Effector memory CD4-positive, alpha-beta T cell (primary cell): Measurements from ENCODE around the gene COX8A.

ENCODE experiments used
- DNase-seq, 3 donors: peaks; one replicate each; pipeline ENCODE4 v3.0.0-alpha.2; 2020
- H3K27ac ChIP-seq: 2 replicates; pipeline ENCODE4 v1.7.0; 2013; ENCODE audit warnings: mild to moderate bottlenecking, low read length, moderate library complexity; ENCODE audit not compliant: insufficient read depth, poor library complexity, severe bottlenecking
- H3K27me3 ChIP-seq: replicated peaks from 2 replicates; pipeline ENCODE4 v1.7.0; 2013; ENCODE audit warnings: mild to moderate bottlenecking, low read length; ENCODE audit not compliant: insufficient read depth, control insufficient read depth, poor library complexity, severe bottlenecking
- H3K36me3 ChIP-seq: 2 replicates; pipeline ENCODE4 v1.7.0; 2013; ENCODE audit warnings: mild to moderate bottlenecking, low read length, moderate library complexity; ENCODE audit not compliant: control insufficient read depth, insufficient read depth
- H3K4me1 ChIP-seq: 2 replicates; pipeline ENCODE4 v1.7.0; 2013; ENCODE audit warnings: low read length, mild to moderate bottlenecking; ENCODE audit not compliant: control insufficient read depth, insufficient read depth, poor library complexity, severe bottlenecking
- H3K4me3 ChIP-seq: 2 replicates; pipeline ENCODE4 v1.7.0; 2013; ENCODE audit warnings: low read length, low read depth, mild to moderate bottlenecking; ENCODE audit not compliant: insufficient read depth, poor library complexity, severe bottlenecking
- H3K9me3 ChIP-seq: 2 replicates; pipeline ENCODE4 v1.7.0; 2013; ENCODE audit warnings: mild to moderate bottlenecking, low read length, moderate library complexity; ENCODE audit not compliant: control insufficient read depth

COX8A gene

DNA sequence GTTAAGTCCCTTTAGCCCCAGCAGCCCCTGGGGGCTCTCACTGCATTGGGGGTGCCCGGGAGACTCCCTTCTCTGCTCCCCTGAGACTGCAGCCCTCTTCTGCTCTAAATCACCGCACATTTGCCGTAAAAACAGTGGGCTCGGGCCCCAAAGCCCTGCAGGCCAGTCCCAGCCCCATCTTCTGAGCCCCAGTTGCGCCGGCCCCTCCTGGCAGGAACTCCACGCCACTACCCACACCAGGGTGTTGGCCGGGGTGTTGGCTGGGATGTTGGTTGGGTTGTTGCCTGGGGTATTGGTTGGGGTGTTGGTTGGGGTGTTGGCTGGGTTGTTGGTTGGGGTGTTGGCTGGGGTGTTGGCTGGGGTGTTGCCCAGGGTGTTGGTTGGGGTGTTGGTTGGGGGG lies 35.3 kb downstream of the COX8A start:
- H3K4me3 ChIP-seq, result no peak overlapping the region
- no peak for DNase-seq
- H3K36me3 ChIP-seq, result no peaks in the 10 kb centered on the region
- H3K27me3 ChIP-seq, result no peaks in the 10 kb centered on the region
- no peaks in the 10 kb centered on the region for H3K9me3 ChIP-seq
- H3K27ac ChIP-seq, result no peak overlapping the region
- peaks cover 7% of the 10 kb centered on the region for H3K4me1 ChIP-seq

DNA sequence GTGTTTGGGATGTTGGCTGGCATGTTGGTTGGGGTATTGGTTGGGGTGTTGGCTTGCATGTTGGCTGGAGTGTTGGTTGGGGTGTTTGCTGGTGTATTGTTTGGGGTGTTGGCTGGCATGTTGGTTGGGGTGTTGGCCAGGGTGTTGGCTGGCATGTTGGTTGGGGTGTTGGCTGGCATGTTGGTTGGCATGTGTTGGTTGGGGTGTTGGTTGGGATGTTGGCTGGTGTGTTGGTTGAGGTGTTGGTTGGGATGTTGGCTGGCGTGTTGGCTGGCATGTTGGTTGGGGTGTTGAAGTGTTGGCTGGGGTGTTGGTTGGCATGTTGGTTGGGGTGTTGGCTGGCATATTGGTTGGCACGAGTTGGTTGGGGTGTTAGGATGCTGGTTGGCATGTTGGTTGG lies 36.4 kb downstream of the COX8A start:
- Histone ChIP-seq H3K4me3 (no peak overlapping the region), H3K4me1 (peaks cover 7% of the 10 kb centered on the region), H3K27ac (no peak overlapping the region), H3K27me3 (no peaks in the 10 kb centered on the region), H3K36me3 (no peaks in the 10 kb centered on the region), H3K9me3 (no peaks in the 10 kb centered on the region)
- DNase-seq, result no peak

- H3K36me3 ChIP-seq, result no peaks in the 10 kb centered on the region
Measured at GRCh38 chr11:64011371-64011770, 37.0 kb downstream of the COX8A start.

GRCh38 chr11:64013141-64013896 lies 38.9 kb downstream of the COX8A start:
- no peak overlapping the region for H3K27ac ChIP-seq
- no peak for DNase-seq
- H3K36me3 ChIP-seq, result no peaks in the 10 kb centered on the region
- no peaks in the 10 kb centered on the region for H3K4me1 ChIP-seq
- H3K9me3 ChIP-seq, result no peaks in the 10 kb centered on the region
- no peaks in the 10 kb centered on the region for H3K27me3 ChIP-seq
- H3K4me3 ChIP-seq, result no peak overlapping the region

More at GRCh38 chr11:64011371-64011770, 37.0 kb downstream of the COX8A start:
- no peak overlapping the region for H3K4me3 ChIP-seq
- no peaks in the 10 kb centered on the region for H3K27me3 ChIP-seq
- peaks cover 7% of the 10 kb centered on the region for H3K4me1 ChIP-seq
- DNase-seq, result no peak
- H3K27ac ChIP-seq, result no peak overlapping the region
- no peaks in the 10 kb centered on the region for H3K9me3 ChIP-seq

DNA sequence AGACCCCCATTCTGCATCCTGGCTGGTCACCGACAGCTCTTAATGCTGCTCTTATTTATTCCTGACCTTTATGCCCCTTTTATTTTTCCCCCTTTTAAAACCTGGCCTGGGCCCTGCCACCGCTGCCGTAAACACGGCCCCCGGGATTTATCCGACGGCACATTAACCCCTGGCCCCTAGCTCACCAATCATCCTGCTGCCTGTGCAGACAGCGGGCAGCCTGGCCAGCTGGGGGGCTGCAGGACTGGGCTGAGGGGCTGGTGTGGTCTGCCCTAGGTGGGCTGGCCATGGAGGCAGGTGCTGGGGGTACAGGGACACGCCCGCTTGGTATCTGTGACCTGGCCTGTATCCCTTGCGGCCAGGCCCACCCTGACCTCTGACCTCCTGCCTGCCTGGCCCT lies 39.9 kb downstream of the COX8A start:
- Histone ChIP-seq H3K4me1 (no peaks in the 10 kb centered on the region), H3K4me3 (no peak overlapping the region), H3K27me3 (no peaks in the 10 kb centered on the region), H3K9me3 (no peaks in the 10 kb centered on the region), H3K36me3 (no peaks in the 10 kb centered on the region), H3K27ac (no peak overlapping the region)
- no peak for DNase-seq

DNA sequence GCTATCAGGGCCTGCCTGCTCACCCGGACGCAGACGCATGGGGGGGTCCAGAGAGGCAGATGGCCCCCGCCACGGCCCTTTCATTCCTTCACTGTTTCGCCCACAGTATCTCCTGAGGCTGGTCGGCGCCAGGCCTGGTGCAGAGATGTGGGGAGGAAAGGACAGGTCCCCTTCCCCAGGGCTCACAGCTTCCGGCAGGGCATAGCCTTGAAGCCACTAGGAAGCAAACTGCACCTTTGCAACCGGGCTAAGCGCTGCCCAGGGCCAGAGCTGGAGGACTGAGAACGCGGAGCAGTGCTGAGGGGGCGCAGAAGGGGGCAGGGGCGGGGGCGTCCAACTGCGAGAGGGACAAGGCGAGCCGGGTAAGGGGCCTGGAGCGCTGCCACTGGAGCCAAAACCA lies 41.1 kb downstream of the COX8A start:
- no peak overlapping the region for H3K27ac ChIP-seq

DNA sequence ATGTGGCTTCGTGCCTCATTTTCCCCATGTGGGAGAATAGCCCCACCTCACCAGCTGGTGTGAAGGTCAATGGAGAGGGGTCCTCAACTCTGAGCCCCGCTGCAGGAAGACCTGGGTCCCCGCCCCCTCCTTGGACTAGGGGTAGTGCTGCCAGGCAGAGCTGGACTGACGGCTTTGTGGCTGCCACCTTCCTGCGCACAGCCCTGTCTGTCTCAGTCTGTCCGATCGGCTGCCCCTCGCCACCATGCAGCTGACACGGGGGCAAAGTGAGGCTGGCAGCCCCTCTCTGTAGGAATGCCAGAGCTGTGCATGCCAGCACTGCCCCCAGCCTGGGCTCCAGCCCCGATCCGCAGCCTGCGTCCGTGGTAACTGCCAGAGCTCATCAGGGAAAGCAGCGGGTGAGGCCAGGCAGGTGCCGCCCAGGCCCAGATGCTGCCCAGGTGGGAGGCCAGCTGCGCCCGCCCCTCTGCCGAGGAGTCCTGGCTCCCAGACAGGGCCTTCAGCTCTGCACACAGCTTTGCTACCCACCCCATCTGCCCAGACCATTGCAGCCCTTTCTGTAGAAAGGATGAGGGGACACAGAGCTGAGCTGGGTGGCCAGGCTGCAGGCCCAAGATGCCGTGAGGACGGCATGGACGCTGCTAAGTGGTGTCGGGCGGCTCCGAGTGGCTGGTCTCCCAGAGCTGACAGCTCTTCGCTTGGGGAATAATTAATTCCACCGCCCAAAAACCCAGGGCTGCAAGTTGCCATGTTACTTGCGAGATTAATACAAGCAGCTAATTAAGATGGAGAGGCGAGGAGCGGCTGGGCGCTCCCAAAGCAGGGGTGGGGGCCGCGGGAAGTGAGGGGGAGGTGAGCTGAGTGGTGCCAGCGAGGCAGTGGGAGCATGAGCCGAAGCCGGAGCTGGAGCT lies 41.8 kb downstream of the COX8A start:
- H3K27ac ChIP-seq, result no peak overlapping the region
- no peaks in the 10 kb centered on the region for H3K27me3 ChIP-seq
- DNase-seq, result no peak
- no peaks in the 10 kb centered on the region for H3K36me3 ChIP-seq
- H3K9me3 ChIP-seq, result no peaks in the 10 kb centered on the region
- no peaks in the 10 kb centered on the region for H3K4me1 ChIP-seq
- H3K4me3 ChIP-seq, result no peak overlapping the region

More for the DNA sequence above, 41.1 kb downstream of the COX8A start:
- Histone ChIP-seq H3K4me3 (no peak overlapping the region), H3K9me3 (no peaks in the 10 kb centered on the region), H3K27me3 (no peaks in the 10 kb centered on the region), H3K36me3 (no peaks in the 10 kb centered on the region), H3K4me1 (no peaks in the 10 kb centered on the region)
- no peak for DNase-seq

GRCh38 chr11:64017945-64018224 lies 43.5 kb downstream of the COX8A start:
- DNase-seq, result no peak
- no peak overlapping the region for H3K4me3 ChIP-seq
- H3K36me3 ChIP-seq, result no peaks in the 10 kb centered on the region
- H3K27me3 ChIP-seq, result no peaks in the 10 kb centered on the region
- no peaks in the 10 kb centered on the region for H3K4me1 ChIP-seq
- no peak overlapping the region for H3K27ac ChIP-seq
- no peaks in the 10 kb centered on the region for H3K9me3 ChIP-seq

DNA sequence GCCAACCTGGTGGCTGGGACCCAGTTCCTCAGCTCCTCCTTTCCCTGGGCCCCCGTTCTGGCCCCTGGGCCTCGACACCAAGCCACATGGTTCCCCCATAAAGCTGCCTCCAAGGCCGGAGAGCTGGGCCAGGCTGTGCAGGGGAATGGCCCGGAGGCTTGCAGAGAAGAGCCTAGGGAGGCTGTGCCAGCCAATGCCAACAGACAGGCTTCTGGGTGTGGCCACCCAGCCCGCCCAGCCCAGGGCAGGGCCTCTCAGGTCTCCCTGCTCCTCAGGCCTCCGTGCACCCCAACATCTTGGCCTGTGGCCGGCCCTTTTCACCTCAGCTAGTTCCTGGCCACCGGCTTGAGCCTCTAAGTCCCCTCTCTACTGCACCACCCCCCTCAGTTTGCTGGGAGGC lies 43.9 kb downstream of the COX8A start:
- H3K27ac ChIP-seq, result no peak overlapping the region
- no peaks in the 10 kb centered on the region for H3K9me3 ChIP-seq
- H3K36me3 ChIP-seq, result no peaks in the 10 kb centered on the region
- no peaks in the 10 kb centered on the region for H3K27me3 ChIP-seq
- H3K4me3 ChIP-seq, result no peak overlapping the region
- no peak for DNase-seq
- no peaks in the 10 kb centered on the region for H3K4me1 ChIP-seq
